Measurements from ENCODE around the gene LYZ.
A peak's percentile ranks its signal among the peaks of the same experiment; 100 is the strongest.

Gene LYZ

GRCh38 chr12:69354556-69355187, 6.5 kb downstream of the LYZ start:
- Histone ChIP-seq H3K9me3 (no peaks in the 10 kb centered on the region), H3K27ac (peak overlapping the region; percentile 88), H3K4me1 (ENCODE audit: control insufficient read depth in 1 of 2, insufficient read depth in 1 of 2, low read depth in 1 of 2, low read length in 1 of 2) (peaks cover 43 to 45% of the 10 kb centered on the region in 2 experiments), H3K27me3 (no peaks in the 10 kb centered on the region), H3K36me3 (peaks cover 44% of the 10 kb centered on the region), H3K4me3 (ENCODE audit: low read depth in 1 of 2, low read length in 1 of 2) (no peak overlapping the region)
- no peak for TF ChIP-seq CTCF (IDR thresholded peaks at IDR 0.05)

- peaks cover 44% of the 10 kb centered on the region for H3K36me3 ChIP-seq
- TF ChIP-seq CTCF (IDR thresholded peaks at IDR 0.05), result no peak
- no peaks in the 10 kb centered on the region for H3K9me3 ChIP-seq
- peak overlapping the region; percentile 88 for H3K27ac ChIP-seq
- H3K27me3 ChIP-seq, result no peaks in the 10 kb centered on the region
- H3K4me3 ChIP-seq (ENCODE audit: low read depth in 1 of 2, low read length in 1 of 2), result no peak overlapping the region
- H3K4me1 ChIP-seq (ENCODE audit: control insufficient read depth in 1 of 2, insufficient read depth in 1 of 2, low read depth in 1 of 2, low read length in 1 of 2), result peaks cover 40 to 42% of the 10 kb centered on the region in 2 experiments
Observed at GRCh38 chr12:69355363-69356028, 7.3 kb downstream of the LYZ start.

GRCh38 chr12:69359531-69360347, 11.6 kb downstream of the LYZ start, which contains the start of gene YEATS4:
TSS of gene YEATS4 (plus strand) at chr12:69359743. CDS start at chr12:69359973, 230 bp downstream.
- Histone ChIP-seq H3K27ac (peak within 1 kb of the TSS; percentile 85), H3K4me3 (ENCODE audit: low read depth in 1 of 2, low read length in 1 of 2) (peak within 1 kb of the TSS; percentile 94), H3K36me3 (peaks cover 6% of the 10 kb centered on the region), H3K27me3 (no peaks in the 10 kb centered on the region), H3K4me1 (ENCODE audit: control insufficient read depth in 1 of 2, insufficient read depth in 1 of 2, low read depth in 1 of 2, low read length in 1 of 2) (peaks cover 16 to 19% of the 10 kb centered on the region in 2 experiments), H3K9me3 (no peaks in the 10 kb centered on the region)
- no peak for TF ChIP-seq CTCF (IDR thresholded peaks at IDR 0.05)

GRCh38 chr12:69360348-69360672, 12.1 kb downstream of the LYZ start:
- H3K36me3 ChIP-seq, result peaks cover 3% of the 10 kb centered on the region
- H3K9me3 ChIP-seq, result no peaks in the 10 kb centered on the region
- no peaks in the 10 kb centered on the region for H3K27me3 ChIP-seq
- TF ChIP-seq CTCF (IDR thresholded peaks at IDR 0.05), result no peak
- H3K4me3 ChIP-seq (ENCODE audit: low read depth in 1 of 2, low read length in 1 of 2), result peak overlapping the region; percentile 94
- peaks cover 16 to 19% of the 10 kb centered on the region in 2 experiments for H3K4me1 ChIP-seq (ENCODE audit: control insufficient read depth in 1 of 2, insufficient read depth in 1 of 2, low read depth in 1 of 2, low read length in 1 of 2)
- H3K27ac ChIP-seq, result peak overlapping the region; percentile 85

- H3K27ac ChIP-seq, result no peak overlapping the region
- no peaks in the 10 kb centered on the region for H3K4me1 ChIP-seq (ENCODE audit: control insufficient read depth in 1 of 2, insufficient read depth in 1 of 2, low read depth in 1 of 2, low read length in 1 of 2)
- TF ChIP-seq CTCF (IDR thresholded peaks at IDR 0.05), result no peak
- no peak overlapping the region for H3K4me3 ChIP-seq (ENCODE audit: low read depth in 1 of 2, low read length in 1 of 2)
- H3K36me3 ChIP-seq, result peaks cover 17% of the 10 kb centered on the region
- no peaks in the 10 kb centered on the region for H3K9me3 ChIP-seq
- H3K27me3 ChIP-seq, result no peaks in the 10 kb centered on the region
Observed at GRCh38 chr12:69366796-69367195, 18.6 kb downstream of the LYZ start.

Data from neutrophil (primary cell).